ENCODE measurements around the gene PPP2R5C.
"Not testable (repeated sequence)": the region's sequence is repeated elsewhere in the genome, so short reads cannot be mapped to it uniquely, and the experiment has no call there.

PPP2R5C gene

DNA sequence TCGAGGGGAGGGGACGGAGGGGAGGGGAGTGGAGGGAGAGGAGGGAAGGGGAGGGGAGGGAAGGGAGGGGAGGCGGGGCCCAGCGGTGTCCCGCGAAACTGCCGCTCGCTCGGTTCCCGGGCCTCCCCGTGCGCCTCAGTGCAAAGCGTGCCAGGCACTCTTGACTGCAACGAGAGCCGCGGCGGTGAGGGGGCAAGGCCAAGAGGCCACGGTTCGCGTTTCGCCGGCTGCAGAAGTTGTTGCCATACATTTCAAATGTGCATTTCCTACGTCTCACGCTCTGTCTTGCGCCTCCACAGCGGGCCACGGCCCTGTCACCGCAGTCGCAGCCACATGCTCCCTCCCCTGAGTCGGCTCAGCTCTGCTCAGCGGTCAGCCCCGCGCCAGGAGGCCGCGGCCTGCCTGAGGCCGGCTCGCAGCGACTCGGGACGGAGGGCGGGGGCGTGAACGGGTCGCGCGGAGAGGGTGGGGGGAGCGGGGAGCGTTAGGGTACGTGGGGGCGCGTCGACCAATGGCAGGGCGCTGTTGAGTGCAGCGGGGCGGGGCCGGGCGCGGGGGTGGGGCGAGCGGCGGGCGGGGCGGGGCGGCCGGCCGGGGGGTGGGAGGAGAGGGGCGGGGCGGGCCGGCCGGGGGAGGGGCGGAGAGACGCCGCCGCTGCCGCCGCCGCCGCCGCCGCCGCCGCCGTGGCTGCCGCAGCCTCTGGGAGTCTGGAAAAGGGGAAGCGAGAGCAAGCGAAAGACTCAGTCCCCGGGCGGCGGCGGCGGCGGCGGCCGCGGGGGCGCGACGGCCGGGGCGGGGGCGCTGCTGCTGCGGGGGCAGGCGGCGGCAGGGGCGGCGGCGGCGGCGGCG lies at the start of gene PPP2R5C:
PPP2R5C (plus strand) TSS at position 678 of the 849 bp plus-strand sequence. CDS start 185 bp downstream, outside the sequence.
- DNase-seq (ENCODE audit: low spot score) = peak; percentile 81

- DNase-seq (ENCODE audit: low spot score) = not testable (repeated sequence)
Measured at GRCh38 chr14:101711857-101712233, 49.7 kb upstream of the PPP2R5C start.

GRCh38 chr14:101712341-101712740 lies 49.2 kb upstream of the PPP2R5C start:
- not testable (repeated sequence) for DNase-seq (ENCODE audit: low spot score)

GRCh38 chr14:101713091-101713490 lies 48.4 kb upstream of the PPP2R5C start:
- not testable (repeated sequence) for DNase-seq (ENCODE audit: low spot score)

DNA sequence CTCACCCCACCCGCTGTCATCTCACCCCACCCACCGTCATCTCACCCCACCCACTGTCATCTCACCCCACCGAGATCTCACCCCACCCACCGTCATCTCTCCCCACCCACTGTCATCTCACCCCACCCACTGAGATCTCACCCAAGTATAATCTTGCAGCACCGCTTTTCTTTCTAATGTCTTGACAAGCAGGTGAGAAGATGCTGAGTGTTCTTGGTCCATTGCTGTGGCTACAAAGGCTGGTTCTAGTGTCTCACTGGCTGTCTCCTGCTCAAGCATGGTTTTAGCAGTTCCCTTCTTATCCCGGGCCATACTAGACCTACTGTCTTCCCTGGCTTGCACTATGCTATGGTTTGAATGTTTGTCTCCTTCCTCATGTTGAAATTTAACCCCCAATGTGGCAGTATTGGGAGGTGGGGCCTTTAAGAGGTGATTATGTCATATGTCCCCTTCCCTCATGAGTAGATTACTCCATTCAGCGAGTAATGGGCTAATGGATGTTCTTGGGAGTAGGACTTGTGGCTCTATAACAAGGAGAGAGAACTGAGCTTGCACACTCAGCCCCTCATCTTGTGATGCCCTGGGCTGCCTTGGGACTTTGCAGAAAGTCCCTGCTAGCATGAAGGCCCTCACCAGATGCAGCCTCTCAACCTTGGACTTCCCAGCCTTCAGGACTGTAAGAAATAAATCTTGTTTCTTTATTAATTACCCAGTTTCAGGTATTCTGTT lies 47.7 kb upstream of the PPP2R5C start:
- no peak for DNase-seq (ENCODE audit: low spot score)

DNA sequence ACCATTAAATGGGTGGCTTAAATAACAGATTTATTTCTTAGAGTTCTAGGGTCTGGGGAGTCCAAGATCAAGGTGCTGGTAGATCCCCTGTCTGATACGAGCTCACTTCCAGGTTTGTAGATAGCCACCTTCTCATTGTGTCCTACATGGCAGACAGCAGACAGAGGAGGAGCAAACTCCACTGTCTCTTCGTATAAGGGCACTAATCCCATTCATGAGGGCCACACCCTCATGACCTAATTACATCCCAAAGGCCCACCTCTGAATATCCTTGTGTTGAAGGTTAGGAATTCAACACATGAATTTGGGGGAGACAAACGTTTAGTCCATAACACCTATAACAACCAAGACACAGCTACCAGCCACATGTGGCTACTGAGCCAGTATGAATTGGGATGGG lies 47.1 kb upstream of the PPP2R5C start:
- no peak for DNase-seq (ENCODE audit: low spot score)

GRCh38 chr14:101715210-101716076 lies 46.1 kb upstream of the PPP2R5C start:
- no peak for DNase-seq (ENCODE audit: low spot score)

- no peak for DNase-seq (ENCODE audit: low spot score)
Measured at GRCh38 chr14:101716077-101716950, 45.2 kb upstream of the PPP2R5C start.

- DNase-seq (ENCODE audit: low spot score) = no peak
Measured at GRCh38 chr14:101716956-101717662, 44.4 kb upstream of the PPP2R5C start.

- no peak for DNase-seq (ENCODE audit: low spot score)
Measured at GRCh38 chr14:101717663-101718490, 43.6 kb upstream of the PPP2R5C start.

DNA sequence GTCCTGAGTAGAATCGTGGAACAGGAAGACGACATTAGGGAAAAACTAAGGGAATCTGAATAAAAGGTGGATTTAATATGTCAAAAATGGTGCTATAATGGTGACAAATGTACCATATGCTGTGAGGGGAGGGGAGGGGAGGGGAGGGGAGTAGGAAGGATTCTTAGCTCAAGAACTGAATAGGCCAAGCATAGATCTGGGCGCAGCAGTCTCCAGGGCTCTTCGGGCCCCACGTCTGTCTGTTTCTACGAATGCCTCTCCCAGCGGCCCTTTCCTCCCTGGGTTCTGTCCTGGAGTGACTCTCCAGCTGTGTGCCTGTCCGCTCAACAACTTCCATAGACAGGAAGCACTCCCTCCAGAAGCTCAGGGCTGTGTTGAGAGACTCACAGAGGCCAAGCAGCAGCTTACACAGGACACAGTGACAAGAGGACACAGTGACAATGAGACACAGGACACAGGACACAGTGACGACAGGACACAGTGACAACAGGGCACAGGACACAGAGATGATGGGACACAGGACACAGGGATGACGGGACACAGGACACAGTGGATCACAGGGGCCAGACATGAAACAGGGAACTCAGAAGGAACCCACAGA lies 42.4 kb upstream of the PPP2R5C start:
- peak; percentile 38 for DNase-seq (ENCODE audit: low spot score)

DNA sequence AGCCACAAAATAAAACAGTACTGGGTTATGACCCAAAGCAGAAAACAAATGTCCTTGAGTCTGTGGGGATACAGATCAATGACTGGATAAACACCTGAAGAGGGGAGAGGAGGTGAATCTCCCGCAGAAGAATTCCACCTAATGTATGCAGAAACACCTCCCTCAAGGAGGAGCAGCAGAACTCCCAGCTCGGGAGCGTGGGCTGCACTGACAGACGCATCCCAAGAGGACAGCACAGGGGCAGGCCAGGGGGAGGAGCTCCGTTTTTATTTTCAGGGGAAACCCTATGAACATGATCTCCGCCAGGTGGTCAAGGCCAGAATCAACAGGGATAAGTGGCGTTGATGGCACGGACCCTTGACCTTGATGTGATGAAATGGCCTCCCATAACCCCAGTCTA lies 41.8 kb upstream of the PPP2R5C start:
- DNase-seq (ENCODE audit: low spot score) = no peak

DNA sequence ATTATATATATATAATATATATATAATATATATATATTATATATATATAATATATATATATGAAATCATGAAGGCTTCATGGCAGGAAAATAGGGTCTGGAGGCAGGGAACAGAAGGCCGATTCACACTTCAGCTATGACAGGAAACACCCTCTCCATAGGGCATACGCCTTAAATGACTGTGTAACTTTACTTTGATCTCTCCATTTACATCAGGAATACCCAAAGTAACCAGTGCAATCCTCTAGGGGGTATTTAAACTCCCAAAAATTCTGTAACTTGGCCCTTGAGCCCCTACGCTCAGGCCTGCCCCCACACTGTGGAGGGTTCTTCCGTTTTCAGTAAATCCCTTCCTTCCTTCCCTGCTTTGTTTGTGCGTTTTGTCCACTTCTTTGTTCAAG lies 40.4 kb upstream of the PPP2R5C start:
- DNase-seq (ENCODE audit: low spot score) = no peak

- peak; percentile 93 for DNase-seq (ENCODE audit: low spot score)
Measured at GRCh38 chr14:101721951-101722661, 39.4 kb upstream of the PPP2R5C start.

DNA sequence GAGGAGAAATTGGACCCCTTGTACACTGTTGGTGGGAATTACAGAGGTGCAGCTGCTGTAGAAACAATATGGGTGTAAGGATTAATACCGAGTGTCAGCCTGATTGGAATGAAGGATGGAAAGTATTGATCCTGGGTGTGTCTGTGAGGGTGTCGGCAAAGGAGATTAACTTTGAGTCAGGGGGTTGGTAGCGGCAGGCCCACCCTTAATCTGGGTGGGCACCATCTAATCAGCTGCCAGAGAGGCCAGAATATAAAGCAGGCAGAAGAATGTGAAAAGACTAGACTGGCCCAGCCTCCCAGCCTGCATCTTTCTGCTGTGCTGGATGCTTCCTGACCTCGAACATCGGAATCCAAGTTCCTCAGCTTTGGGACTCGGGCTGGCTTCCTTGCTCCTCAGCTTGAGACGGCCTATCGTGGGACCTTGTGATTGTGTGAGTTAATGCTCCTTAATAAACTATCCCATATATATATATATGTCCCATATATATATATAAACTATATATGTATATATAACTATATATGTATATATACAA lies 38.4 kb upstream of the PPP2R5C start:
- DNase-seq (ENCODE audit: low spot score) = no peak

- DNase-seq (ENCODE audit: low spot score) = not testable (repeated sequence)
Measured at GRCh38 chr14:101725652-101726051, 35.9 kb upstream of the PPP2R5C start.

DNA sequence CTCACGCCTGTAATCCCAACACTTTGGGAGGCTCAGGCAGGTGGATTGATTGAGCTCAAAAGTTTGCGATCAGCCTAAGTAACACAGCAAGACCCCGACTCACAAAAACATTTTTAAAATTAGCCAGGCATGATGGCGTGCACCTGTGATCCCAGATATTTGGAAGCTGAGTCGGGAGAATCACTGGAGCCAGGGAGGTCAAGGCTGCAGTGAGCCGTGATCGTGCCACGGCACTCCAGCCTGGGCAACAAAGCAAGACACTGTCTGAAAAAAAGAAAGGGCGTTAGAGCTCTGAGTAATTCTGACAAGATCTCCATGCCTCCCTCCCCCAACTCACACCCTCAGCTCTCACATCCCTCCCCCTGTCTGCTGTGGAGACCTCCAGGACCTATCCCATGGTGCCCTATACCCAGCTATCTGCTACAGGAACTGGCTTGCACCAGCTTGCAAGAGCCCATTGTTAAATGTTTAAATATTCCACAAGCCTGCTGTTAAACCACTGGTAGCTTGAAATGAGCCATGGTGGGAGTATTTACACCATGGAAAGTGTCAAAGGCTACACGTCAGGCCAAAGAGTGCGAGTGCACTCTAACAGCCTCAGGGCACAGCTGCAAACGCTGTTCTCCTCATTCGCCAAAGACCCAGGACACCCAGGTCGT lies 35.1 kb upstream of the PPP2R5C start:
- no peak for DNase-seq (ENCODE audit: low spot score)

DNA sequence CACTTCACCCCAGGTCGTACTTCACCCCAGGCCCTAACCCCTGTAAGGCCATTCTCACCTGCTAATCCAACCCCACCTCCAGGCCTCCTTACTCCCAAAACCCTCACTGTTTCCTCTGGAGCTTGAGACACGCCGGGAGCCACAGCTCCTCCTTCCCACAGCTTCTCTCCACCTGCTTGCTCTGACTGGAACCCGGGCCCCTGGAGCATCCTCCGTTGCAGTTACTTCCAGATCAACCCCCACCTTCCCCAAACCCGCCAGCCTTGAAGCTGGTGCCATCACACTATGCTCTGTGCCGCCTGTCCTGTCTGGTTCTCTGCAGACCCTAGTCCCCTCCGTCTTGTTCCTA lies 34.6 kb upstream of the PPP2R5C start:
- DNase-seq (ENCODE audit: low spot score) = no peak

Measured in kidney capillary endothelial cell (primary cell).